ENCODE measurements around the gene ANKRD13B.

ANKRD13B gene

DNA sequence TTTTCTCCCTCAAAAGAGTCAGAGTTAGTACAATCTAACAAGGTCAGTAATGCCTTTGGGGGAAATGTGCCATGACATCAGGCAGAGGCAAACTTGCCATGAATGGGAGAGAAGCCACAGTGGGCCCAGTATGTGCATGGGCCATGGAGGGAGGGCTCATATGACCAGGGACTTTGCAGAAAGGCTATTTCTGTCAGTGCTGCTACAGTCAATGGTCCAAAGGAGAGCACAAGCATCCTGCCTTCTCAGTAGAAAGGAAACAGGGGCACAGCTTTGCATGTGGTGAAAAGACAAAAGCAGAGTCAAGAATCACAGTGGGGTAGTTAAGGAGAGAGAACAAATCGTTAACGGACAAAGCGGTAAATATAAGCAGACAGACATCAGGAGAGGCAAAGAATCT, 41.0 kb downstream of the ANKRD13B start:
- no peak overlapping the region for H3K4me3 ChIP-seq (ENCODE audit: low read depth, low read length)
- TF ChIP-seq, protein P1, sequence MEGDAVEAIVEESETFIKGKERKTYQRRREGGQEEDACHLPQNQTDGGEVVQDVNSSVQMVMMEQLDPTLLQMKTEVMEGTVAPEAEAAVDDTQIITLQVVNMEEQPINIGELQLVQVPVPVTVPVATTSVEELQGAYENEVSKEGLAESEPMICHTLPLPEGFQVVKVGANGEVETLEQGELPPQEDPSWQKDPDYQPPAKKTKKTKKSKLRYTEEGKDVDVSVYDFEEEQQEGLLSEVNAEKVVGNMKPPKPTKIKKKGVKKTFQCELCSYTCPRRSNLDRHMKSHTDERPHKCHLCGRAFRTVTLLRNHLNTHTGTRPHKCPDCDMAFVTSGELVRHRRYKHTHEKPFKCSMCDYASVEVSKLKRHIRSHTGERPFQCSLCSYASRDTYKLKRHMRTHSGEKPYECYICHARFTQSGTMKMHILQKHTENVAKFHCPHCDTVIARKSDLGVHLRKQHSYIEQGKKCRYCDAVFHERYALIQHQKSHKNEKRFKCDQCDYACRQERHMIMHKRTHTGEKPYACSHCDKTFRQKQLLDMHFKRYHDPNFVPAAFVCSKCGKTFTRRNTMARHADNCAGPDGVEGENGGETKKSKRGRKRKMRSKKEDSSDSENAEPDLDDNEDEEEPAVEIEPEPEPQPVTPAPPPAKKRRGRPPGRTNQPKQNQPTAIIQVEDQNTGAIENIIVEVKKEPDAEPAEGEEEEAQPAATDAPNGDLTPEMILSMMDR (IDR thresholded peaks at IDR 0.05; ENCODE audit: low read depth, low read length), result no peak

DNA sequence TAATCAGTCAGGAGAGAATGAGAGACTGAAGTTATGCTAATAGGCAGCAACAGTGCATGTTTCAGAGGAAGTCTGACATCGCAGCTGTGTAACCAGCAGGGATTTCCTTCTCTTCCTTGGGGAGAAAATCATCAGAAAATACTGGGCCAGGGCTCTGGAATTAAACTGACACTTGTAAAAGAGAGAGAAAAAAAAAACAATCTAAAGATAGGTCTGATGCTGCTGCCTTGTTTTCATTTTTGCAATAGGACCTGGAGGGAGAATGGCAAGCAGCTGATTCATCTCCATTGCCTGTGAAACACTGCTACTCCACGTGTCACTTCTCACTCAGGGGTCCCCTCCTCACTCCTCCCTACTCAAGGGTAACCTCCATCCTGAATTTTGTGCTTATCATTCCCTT, 47.5 kb downstream of the ANKRD13B start:
- H3K4me3 ChIP-seq (ENCODE audit: low read depth, low read length), result no peak overlapping the region
- TF ChIP-seq, protein P1 (IDR thresholded peaks at IDR 0.05; ENCODE audit: low read depth, low read length), result no peak

DNA sequence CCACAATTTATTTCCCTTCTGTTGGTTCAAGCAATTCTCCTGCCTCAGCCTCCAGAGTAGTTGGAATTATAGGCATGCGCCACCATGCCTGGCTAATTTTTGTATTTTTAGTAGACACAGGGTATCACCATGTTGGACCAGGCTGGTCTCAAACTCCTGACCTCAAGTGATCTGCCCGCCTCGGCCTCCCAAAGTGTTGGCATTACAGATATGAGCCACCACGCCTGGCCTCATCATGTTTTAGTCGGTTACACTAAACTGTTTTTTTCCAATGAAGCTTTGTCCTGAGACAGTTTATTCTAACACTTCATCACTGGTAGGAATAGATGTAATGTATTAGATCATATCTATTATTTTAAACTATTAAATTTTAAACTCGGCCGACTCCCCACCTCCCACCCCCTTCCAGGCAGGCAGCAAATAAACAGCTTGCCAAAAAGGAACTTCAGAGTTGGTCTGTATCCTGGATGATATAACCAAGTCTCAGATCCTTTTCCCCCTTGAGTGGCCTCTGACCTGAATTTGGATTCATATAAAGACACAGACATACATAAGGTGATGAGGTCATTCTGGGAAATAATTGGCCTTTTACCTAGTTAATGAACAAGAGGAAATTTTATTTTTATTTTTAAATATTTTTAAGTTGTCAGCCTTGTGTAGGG, 48.2 kb downstream of the ANKRD13B start:
- TF ChIP-seq, protein P1 (IDR thresholded peaks at IDR 0.05; ENCODE audit: low read depth, low read length), result no peak
- H3K4me3 ChIP-seq (ENCODE audit: low read depth, low read length), result no peak overlapping the region

DNA sequence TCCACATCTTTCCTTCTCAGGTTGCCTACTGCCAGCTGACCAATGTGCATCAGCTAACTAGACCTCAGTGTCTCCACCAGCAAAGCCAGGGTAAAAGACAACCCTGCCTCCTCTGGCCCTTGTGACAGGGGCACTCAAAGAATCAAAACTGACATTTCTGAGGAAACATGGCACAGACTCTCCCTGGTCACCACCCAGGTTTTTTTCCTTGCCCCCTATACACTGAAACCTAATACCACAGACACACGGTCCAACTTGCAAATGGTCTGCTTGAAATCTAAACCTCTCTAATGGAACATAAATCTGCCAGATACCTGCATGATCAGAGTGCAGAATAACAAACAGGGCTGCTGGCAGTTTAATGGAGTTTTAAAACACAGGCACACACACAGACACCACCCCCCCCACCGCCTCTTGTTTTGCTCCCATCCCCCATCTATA, 49.3 kb downstream of the ANKRD13B start:
- no peak overlapping the region for H3K4me3 ChIP-seq (ENCODE audit: low read depth, low read length)
- TF ChIP-seq, protein P1 (IDR thresholded peaks at IDR 0.05; ENCODE audit: low read depth, low read length), result no peak

DNA sequence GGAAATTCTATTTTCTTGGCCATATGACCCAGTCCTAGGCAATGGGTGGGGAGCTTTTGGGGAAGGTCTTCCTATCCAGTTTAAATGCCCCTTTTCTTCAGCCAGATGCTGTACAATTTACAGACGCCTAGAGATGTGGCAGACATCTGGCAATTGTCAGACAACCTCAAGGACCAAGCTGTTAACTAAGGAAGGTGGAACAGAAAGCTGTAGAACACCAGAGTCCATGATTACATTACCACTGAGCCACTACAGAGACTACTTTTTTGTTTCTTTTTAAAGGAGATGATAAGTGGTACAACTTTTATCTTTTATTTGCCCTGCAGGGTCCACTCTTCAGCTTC, 50.9 kb downstream of the ANKRD13B start:
- TF ChIP-seq, protein P1 (IDR thresholded peaks at IDR 0.05; ENCODE audit: low read depth, low read length), result no peak
- no peak overlapping the region for H3K4me3 ChIP-seq (ENCODE audit: low read depth, low read length)

DNA sequence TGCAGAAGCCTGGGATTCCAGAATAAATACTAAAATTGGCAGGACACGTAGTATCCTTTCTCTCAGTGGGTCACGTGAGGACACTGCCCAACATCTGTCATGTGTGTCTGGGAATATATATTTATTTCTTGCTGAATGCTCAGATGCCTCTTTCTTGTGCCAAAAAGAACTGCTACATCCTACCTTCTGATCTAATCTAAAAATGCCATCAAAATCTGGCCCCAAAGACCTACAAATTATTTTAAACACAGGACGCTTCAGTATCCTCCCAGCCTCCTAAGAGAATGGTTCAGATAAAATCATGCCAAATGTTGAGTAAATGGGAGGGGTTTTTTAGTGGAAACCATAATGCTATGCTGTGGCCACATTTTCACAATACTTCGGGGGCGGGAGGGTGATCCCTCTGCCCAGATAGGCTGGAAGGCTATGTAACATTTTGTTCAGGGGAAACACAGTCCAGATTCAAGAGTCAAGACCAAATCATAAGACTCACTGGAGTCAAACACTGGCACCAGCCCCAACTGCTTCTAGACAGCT, 52.7 kb downstream of the ANKRD13B start:
- no peak overlapping the region for H3K4me3 ChIP-seq (ENCODE audit: low read depth, low read length)
- TF ChIP-seq, protein P1 (IDR thresholded peaks at IDR 0.05; ENCODE audit: low read depth, low read length), result no peak

DNA sequence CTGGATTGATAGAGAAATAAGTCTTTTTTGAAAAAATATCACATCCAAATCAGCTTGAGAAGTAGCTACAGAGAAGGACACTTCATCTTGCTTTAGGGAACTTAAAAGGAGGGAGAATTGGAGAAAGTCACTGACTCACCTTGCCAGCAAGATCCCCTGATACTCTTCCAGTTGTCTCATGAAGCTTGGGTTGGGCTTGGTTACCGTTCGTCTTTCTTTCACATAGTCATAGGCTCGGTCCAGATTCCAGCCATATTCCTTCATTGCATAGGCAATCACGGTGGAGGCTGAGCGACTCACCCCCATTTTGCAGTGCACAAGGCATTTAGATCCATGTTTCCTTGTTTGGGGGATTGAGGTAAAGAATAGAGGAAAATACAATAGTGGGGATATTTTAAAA, 55.1 kb downstream of the ANKRD13B start:
- TF ChIP-seq, protein P1 (IDR thresholded peaks at IDR 0.05; ENCODE audit: low read depth, low read length), result no peak

More for the DNA sequence above, 55.1 kb downstream of the ANKRD13B start:
- no peak overlapping the region for H3K4me3 ChIP-seq (ENCODE audit: low read depth, low read length)
